Epidermal melanocyte (primary cell): ENCODE data around the gene PDE8B.
"Not testable (repeated sequence)": the region's sequence is repeated elsewhere in the genome, so short reads cannot be mapped to it uniquely, and the experiment has no call there.

Experiments used
- DNase-seq: peaks from one replicate; pipeline ENCODE4 v3.0.0; 2011; ENCODE audit warnings: low spot score; ENCODE audit not compliant: insufficient read length

The PDE8B gene

GRCh38 chr5:77358255-77359205 lies 148.1 kb downstream of the PDE8B start:
- DNase-seq, result no peak

- DNase-seq, result no peak
These were observed 148.8 kb downstream of the PDE8B start for GRCh38 chr5:77359231-77359630.

GRCh38 chr5:77360381-77360780 lies 149.9 kb downstream of the PDE8B start:
- no peak for DNase-seq

- no peak for DNase-seq
These were observed 150.5 kb downstream of the PDE8B start for GRCh38 chr5:77360973-77361372.

- DNase-seq, result no peak
These were observed 156.4 kb downstream of the PDE8B start for GRCh38 chr5:77366717-77367500.

GRCh38 chr5:77367741-77368140 lies 157.3 kb downstream of the PDE8B start:
- DNase-seq, result no peak

GRCh38 chr5:77368367-77368766 lies 157.9 kb downstream of the PDE8B start:
- DNase-seq, result no peak

GRCh38 chr5:77369566-77369965 lies 159.1 kb downstream of the PDE8B start:
- no peak for DNase-seq

GRCh38 chr5:77374686-77375085 lies 164.2 kb downstream of the PDE8B start:
- no peak for DNase-seq

- no peak for DNase-seq
These were observed 166.3 kb downstream of the PDE8B start for GRCh38 chr5:77376609-77377300.

GRCh38 chr5:77379558-77380061 lies 169.1 kb downstream of the PDE8B start:
- no peak for DNase-seq

GRCh38 chr5:77380636-77381035 lies 170.2 kb downstream of the PDE8B start:
- no peak for DNase-seq

GRCh38 chr5:77383336-77383735 lies 172.9 kb downstream of the PDE8B start:
- not testable (repeated sequence) for DNase-seq

GRCh38 chr5:77386340-77386739 lies 175.9 kb downstream of the PDE8B start:
- DNase-seq, result not testable (repeated sequence)

- no peak for DNase-seq
These were observed 179.3 kb downstream of the PDE8B start for GRCh38 chr5:77389746-77390145.

- DNase-seq, result no peak
These were observed 179.7 kb downstream of the PDE8B start for GRCh38 chr5:77390221-77390620.

GRCh38 chr5:77390795-77391194 lies 180.3 kb downstream of the PDE8B start:
- no peak for DNase-seq

- no peak for DNase-seq
These were observed 180.8 kb downstream of the PDE8B start for GRCh38 chr5:77391240-77391765.

GRCh38 chr5:77394064-77394715 lies 183.7 kb downstream of the PDE8B start:
- DNase-seq, result no peak

GRCh38 chr5:77396017-77396416 lies 185.5 kb downstream of the PDE8B start:
- DNase-seq, result no peak
